ENCODE data around the gene ECI2. TPM values are rescaled to one million over a fixed set of nuclear protein-coding genes. Genes with fewer than 3 reads are reported as not detected.
A peak's percentile ranks its signal among the peaks of the same experiment; 100 is the strongest.

The ECI2 gene
- total and polyA plus RNA-seq, 2 experiments from 2014 or later: 102 to 114 TPM

GRCh38 chr6:4135665-4136353, 434 bp upstream of the ECI2 start:
- TF ChIP-seq CTCF (IDR thresholded peaks at IDR 0.05; ENCODE audit: poor library complexity) (peak; percentile 7), EZH2 (IDR thresholded peaks at IDR 0.05; ENCODE audit: borderline replicate concordance) (no peak), EZH2phosphoT487 (IDR thresholded peaks at IDR 0.05; ENCODE audit: low read depth, severe bottlenecking, unreplicated experiment) (no peak)
- Histone ChIP-seq H3K27me3 (no peaks in the 10 kb centered on the region), H3K27ac (peak overlapping the region; percentile 77), H3K9me2 (replicated peaks; ENCODE audit: insufficient read depth) (no peaks in the 10 kb centered on the region), H3K9me3 (ENCODE audit: low read depth) (no peaks in the 10 kb centered on the region), H3K36me3 (replicated peaks; ENCODE audit: insufficient read depth, low read depth) (no peaks in the 10 kb centered on the region), H3K79me2 (peaks cover 36% of the 10 kb centered on the region), H3K4me2 (peak overlapping the region; percentile 87), H3K4me3 (peak overlapping the region; percentile 66), H3K4me1 (ENCODE audit: insufficient read depth) (peaks cover 13% of the 10 kb centered on the region), H4K20me1 (ENCODE audit: insufficient read depth, poor library complexity, severe bottlenecking) (no peaks in the 10 kb centered on the region), H2AFZ (peak overlapping the region; percentile 95)
- WGBS (ENCODE audit: low lambda C conversion rate, missing lambda C conversion rate): 2% methylated on average over 19 of the region's 64 CpGs
- peak; percentile 97 for DNase-seq (ENCODE audit: low spot score)

GRCh38 chr6:4133941-4134838, 1.2 kb downstream of the ECI2 start:
- WGBS (ENCODE audit: low lambda C conversion rate, missing lambda C conversion rate): 10% methylated on average over 13 of the region's 13 CpGs

GRCh38 chr6:4130357-4130987, 4.9 kb downstream of the ECI2 start:
- no peak overlapping the region for H3K4me3 ChIP-seq
- no peaks in the 10 kb centered on the region for H3K9me3 ChIP-seq (ENCODE audit: low read depth)
- H3K79me2 ChIP-seq: peaks cover 41% of the 10 kb centered on the region
- WGBS (ENCODE audit: low lambda C conversion rate, missing lambda C conversion rate): 88% methylated on average over 5 of the region's 5 CpGs
- no peaks in the 10 kb centered on the region for H3K36me3 ChIP-seq (replicated peaks; ENCODE audit: insufficient read depth, low read depth)
- peaks cover 16% of the 10 kb centered on the region for H3K4me1 ChIP-seq (ENCODE audit: insufficient read depth)
- H3K9me2 ChIP-seq (replicated peaks; ENCODE audit: insufficient read depth): no peaks in the 10 kb centered on the region
- H2AFZ ChIP-seq: no peak overlapping the region
- TF ChIP-seq EZH2phosphoT487 (IDR thresholded peaks at IDR 0.05; ENCODE audit: low read depth, severe bottlenecking, unreplicated experiment) (no peak), EZH2 (IDR thresholded peaks at IDR 0.05; ENCODE audit: borderline replicate concordance) (no peak)
- no peak overlapping the region for H3K4me2 ChIP-seq
- H4K20me1 ChIP-seq (ENCODE audit: insufficient read depth, poor library complexity, severe bottlenecking): no peaks in the 10 kb centered on the region
- no peak for DNase-seq (ENCODE audit: low spot score)
- no peaks in the 10 kb centered on the region for H3K27me3 ChIP-seq
- H3K27ac ChIP-seq: no peak overlapping the region

More at GRCh38 chr6:4133941-4134838, 1.2 kb downstream of the ECI2 start:
- Histone ChIP-seq H3K79me2 (peaks cover 41% of the 10 kb centered on the region), H2AFZ (peak overlapping the region; percentile 98), H3K27ac (peak overlapping the region; percentile 93), H3K4me1 (ENCODE audit: insufficient read depth) (peaks cover 13% of the 10 kb centered on the region), H3K4me2 (peak overlapping the region; percentile 88), H3K36me3 (replicated peaks; ENCODE audit: insufficient read depth, low read depth) (no peaks in the 10 kb centered on the region), H3K9me3 (ENCODE audit: low read depth) (no peaks in the 10 kb centered on the region), H4K20me1 (ENCODE audit: insufficient read depth, poor library complexity, severe bottlenecking) (no peaks in the 10 kb centered on the region), H3K9me2 (replicated peaks; ENCODE audit: insufficient read depth) (no peaks in the 10 kb centered on the region), H3K4me3 (peak overlapping the region; percentile 78), H3K27me3 (no peaks in the 10 kb centered on the region)
- TF ChIP-seq EZH2 (IDR thresholded peaks at IDR 0.05; ENCODE audit: borderline replicate concordance) (no peak), EZH2phosphoT487 (IDR thresholded peaks at IDR 0.05; ENCODE audit: low read depth, severe bottlenecking, unreplicated experiment) (no peak), CTCF (IDR thresholded peaks at IDR 0.05; ENCODE audit: poor library complexity) (no peak)
- DNase-seq (ENCODE audit: low spot score): no peak

Data from hepatocyte (in vitro differentiated cells).